DOHH2 (cell line): ENCODE measurements around the gene RICTOR.
"Not testable (repeated sequence)": the region's sequence is repeated elsewhere in the genome, so short reads cannot be mapped to it uniquely, and the experiment has no call there.

ENCODE experiments used
- CTCF ChIP-seq: fragments of 200-600 bp; sonication (generic); IDR thresholded peaks from one replicate; pipeline ENCODE4 v1.5.1; 2014; ENCODE audit warnings: antibody characterized with exemption, mild to moderate bottlenecking, low read depth, low read length; ENCODE audit not compliant: poor library complexity, severe bottlenecking
- EZH2phosphoT487 ChIP-seq: fragments of 200-600 bp; sonication (generic); IDR thresholded peaks from 2 replicates; pipeline ENCODE4 v1.6.1; 2017; ENCODE audit warnings: borderline replicate concordance, mild to moderate bottlenecking, antibody characterized with exemption, low read length, moderate library complexity, mixed read lengths

- not testable (repeated sequence) for TF ChIP-seq CTCF, EZH2phosphoT487
Observed at GRCh38 chr5:39034493-39034892, 39.7 kb downstream of the RICTOR start.
